Eye (tissue), 1 donor: Measurements from ENCODE around the gene TTLL4.
"Not testable (repeated sequence)": the region's sequence is repeated elsewhere in the genome, so short reads cannot be mapped to it uniquely, and the experiment has no call there.

ENCODE experiments used
- DNase-seq: peaks from one replicate; pipeline ENCODE4 v3.0.0-alpha.2; 2015

The TTLL4 gene

DNA sequence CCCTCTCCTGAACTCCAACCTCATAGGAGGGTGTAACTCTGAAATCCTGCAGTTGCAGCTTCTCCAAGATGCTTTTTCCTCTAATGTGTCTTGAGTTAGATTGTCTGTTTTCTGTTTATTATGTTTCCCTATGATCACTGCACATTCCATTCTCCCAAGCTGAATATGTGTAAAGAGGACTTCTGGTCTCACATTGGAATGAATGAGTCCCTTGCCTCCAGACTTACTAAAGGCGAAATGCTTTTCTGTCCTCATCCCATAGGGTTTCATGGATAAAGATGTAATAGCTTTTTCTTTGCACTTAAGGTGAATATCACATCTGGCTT is 35.8 kb downstream of the TTLL4 start:
- DNase-seq = no peak

DNA sequence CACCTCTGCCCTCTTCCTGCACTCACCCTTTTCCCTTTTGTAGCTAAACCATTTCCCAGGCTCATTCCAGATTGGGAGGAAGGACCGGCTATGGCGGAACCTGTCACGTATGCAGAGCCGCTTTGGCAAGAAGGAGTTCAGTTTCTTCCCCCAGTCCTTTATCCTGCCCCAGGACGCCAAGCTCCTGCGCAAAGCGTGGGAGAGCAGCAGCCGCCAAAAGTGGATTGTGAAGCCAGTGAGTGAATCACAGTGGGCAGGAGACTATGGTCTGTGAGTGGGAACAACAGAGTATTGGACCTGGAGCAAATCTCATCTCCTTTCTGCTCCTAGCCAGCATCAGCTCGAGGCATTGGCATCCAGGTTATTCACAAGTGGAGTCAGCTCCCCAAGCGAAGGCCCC is 36.3 kb downstream of the TTLL4 start:
- DNase-seq = no peak

DNA sequence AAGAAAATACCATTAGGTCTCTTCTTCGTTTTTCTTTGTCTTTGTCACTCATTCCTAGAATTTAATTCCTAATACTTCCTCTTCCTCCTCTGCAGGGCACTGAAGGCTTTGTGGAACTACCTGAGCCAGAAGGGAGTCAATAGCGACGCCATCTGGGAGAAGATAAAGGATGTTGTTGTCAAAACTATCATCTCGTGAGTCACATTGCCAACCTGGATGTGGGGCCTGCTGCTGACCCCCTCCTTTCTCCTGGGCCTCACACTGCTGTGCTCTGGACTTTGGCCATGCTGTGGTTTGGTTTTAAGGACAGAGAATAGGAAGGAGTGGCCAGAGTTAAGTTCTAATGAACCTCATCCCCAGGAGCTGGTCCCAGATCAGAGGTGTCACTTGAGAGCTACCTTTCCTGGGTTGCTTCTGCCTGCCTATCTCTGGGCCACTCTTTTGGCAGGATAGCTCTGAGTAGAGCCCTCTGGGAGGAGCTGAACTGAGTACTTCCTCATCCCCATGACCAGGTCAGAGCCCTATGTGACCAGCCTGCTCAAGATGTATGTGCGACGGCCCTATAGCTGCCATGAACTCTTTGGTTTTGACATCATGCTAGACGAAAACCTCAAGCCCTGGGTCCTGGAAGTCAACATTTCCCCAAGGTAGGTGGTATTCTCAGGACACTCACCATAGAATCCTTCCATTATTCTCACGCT is 38.3 kb downstream of the TTLL4 start:
- DNase-seq = no peak

DNA sequence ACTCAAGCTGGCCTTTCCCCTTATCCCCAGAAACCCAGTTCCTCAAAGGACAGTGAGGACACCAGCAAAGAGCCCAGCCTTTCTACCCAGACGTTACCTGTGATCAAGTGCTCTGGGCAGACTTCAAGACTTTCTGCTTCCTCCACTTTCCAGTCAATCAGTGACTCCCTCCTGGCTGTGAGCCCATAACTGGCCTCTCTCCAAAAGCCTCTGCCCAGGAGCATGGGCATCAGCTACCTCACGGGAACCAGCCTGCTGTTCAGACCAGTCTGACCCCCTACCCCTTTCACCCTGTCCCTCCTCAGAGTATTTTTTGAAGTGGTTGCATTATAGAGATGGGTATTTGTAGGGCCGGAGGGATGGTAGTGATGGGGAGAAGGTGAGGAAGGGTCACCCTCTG is 43.6 kb downstream of the TTLL4 start:
- no peak for DNase-seq

DNA sequence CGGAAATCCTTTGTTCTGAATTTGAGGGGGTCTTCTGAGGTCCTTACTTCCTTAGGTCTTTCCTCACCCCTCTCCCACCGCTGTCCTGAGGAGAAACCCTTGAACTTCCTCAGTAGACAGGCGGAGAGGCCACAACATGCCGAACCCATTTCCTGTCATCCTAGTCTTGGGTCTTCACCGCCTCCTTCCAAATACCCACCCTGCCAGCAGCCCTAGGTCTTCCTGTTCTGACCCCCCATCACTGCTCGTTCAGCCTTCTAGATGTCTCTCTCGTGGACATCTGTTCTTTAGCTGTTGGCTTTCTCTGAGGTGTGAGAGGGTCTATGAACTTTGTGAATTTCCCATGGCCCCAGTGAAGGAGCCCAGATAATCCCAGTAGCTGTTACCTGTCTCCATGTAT is 44.1 kb downstream of the TTLL4 start:
- no peak for DNase-seq

DNA sequence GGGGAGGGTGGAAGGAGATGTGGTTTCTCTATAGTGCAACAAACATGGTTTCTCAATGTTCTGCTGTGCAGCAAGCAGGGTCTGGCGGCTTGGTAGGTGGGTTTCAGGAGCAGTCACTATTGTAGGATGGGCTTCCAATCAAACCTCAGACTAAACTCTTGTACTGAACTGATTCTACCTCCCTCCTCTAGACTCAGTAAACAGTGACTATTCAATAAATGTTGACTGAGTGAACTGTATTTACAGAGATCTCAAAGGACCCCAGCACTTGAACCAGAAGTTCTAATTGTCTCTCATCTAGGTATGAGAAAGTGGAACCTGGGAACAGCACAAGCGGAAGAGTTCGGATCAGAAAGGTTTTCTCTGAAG is 44.5 kb downstream of the TTLL4 start:
- no peak for DNase-seq

DNA sequence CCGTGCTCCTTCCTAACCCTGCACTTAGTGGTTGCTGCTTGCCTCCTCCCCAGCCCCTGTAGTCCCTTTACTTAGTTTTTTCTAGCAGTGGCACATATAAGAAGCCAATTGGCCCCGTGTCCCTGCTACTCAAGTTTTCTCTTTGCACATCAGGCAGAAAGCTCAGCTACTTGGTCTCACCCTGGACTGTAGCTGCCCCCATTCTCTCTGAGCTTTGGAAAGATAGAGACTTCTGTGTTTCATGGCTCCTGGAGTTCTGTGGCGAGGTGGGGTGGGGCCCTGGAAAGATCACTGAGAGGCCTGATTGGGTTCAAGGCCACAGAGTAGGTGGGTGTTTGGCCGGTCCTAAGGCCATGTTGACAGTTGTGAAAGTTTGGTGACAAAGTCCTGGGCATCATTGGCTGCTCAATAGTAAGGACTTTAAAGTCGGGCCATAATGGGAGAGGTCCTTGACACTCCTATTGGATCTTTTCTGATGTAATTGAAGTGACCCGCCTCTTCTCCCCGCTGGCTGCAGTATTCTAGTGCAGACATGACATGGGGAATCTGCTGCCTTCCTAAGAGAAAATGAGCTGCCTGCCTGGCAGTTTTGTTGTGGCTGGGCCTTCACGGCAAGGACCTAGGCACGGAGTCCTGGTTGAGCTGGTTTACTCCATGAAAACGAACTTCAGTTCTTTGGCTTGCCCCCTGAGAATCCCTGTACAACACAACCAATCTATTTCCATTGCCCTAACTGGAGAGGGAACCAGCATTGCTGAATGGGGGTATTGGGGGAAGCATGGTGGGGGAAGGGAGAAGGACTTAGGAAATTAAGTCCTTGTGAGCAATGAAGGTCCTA is 45.2 kb downstream of the TTLL4 start:
- DNase-seq = no peak

DNA sequence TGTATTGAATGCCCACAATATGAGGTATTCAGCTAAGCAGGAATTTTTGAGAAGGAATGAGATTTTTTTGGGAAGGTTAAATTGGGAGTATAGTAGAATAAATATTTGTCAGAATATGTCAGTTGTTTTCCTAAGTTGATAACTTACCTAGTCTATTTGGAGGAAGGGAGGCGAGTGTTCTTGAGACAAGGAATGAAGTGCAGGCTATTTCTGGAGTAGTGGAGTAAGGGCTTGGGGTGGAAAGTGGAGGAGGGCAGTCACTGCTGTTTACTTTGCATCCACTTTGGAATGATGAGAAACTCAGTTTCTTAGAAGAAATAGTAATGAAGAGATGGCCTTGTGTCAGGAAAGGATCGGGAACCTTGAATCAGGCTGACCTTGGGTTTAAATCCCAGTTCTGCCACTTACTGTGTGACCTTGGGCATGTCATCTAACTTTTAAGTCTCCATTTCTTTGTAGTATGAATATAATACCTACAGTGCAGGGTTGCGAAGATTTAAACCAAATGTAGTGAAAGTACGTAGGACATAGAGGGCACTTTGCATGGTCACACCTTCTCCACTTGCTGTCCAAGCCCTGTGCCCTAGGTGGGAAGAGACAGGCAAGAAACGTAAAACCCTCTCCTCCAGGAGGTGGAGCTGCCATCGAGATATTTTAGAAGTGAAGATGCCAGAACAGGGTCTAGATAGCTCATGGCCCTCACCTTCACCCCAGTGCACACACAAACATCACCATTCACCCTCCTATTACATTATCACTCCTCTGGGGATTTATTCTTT is 46.2 kb downstream of the TTLL4 start:
- no peak for DNase-seq

DNA sequence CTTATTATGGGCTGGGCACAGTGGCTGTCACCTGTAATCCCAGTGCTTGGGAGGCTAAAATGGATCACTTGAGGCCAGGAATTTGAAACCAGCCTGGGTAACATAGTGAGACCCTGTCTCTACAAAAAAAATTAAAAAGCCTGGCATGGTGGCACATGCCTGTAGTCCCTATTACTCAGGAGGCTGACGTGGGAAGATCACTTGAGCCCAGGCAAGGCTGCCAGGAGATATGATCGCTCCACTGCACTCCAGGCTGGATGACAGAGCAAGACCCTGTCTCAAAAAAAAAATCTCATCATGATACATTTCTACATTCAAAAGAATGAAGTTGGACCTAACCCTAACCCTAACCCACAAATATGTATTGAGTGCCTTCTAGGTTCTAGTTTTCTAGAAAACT is 51.2 kb downstream of the TTLL4 start:
- DNase-seq = no peak

DNA sequence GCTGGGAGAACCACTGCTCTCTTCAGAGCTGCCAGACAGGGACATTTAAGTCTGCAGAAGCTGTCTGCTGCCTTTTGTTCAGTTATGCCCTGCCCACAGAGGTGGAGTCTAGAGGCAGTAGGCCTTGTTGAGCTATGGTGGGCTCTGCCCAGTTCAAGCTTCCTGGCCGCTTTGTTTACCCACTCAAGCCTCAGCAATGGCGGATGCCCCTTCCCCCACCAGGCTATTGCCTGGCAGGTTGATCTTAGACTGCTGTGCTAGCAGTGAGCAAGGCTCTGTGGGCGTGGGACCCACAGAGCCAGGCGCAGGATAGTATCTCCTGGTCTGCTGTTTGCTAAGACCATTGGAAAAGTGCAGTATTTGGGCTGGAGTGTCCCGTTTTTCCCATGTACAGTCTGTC is 62.1 kb downstream of the TTLL4 start:
- DNase-seq = not testable (repeated sequence)

DNA sequence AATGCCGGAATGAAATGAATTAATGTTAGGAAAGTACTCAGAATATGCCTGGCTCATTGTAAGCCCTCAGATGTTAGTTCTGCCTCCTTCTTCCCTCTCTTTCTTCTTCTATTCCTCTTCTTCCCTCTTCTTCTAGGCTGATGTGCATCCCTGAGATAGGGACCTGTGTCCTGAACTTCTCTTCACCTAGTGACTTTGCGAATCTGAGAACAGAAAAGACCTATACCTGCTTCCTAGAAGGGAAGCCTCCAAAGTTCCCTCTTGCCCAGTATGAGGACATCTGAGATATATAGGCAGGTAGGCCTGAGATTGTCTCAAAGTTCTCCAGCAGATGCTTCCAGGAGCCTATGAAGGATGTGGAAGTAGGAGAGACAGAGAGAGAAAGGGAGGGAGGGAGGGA is 63.2 kb downstream of the TTLL4 start:
- DNase-seq = no peak

DNA sequence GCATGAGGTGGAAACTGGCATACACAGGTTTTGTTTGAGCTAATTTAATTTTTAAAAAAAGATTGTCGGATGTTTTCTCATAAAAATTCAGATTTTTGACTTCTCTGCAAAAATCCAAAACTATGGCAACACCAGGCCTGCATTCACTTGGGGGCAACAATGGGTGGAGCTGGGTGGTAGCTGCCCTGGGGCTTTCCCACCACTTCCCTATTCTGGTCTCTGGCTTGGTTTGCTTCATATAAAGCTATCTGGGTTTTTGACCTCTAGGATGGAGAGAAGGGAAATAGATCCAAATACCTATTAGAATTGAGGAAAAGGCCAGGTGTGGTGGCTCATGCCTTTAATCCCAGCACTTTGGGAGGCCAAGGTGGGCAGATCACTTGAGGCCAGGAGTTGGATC is 65.9 kb downstream of the TTLL4 start:
- DNase-seq = no peak

DNA sequence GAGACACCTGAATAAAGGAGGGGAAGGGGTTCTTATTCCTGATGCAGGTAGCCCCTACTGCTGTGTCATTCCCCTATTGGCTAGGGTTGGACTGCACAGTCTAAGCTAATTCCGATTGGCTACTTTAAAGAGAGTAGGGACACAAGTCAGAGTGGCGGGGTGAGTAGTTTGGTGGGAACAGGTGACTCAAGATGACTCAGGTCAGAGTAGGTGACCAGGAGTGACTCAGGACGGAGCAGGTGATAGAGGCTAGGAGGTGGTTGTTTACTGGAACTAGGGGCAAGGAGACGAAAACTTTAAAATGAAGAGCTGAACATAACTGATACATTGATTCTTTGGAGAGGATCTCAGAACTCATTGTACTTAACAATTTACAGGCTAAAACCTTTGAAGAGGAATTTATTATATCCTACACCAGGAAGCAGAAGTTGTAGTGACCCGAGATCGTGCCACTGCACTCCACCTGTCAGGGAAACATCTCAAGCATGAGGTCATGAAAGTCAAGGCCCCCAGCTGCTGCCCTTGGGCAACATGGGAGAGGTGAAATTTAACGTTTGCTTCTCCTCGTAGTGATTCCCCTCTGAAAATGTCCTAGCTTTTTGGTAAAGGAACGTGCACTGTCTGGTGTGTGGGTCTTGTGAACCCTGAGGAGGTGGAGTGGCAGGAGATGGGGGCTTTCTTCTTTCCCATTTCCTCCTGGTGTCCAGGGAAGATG is 66.8 kb downstream of the TTLL4 start:
- no peak for DNase-seq

DNA sequence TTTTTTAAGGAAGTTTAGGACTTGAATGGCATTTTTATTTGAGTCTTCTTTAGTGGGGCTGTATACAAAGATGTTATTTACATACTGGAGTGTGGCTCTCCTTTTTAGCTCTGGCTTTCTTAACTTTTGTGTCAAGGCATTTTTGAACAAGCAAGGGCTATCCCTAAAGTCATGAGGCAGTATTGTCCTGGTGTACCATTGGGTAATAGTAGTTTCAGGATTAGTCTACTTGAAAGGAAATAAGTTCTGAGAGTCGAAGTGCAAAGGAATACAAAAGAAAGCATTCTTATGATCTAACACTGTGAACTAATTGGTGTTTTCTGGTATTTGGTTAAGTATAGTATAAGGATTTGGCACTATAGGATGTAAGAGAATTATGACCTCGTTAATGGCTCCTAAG is 69.4 kb downstream of the TTLL4 start:
- DNase-seq = no peak

DNA sequence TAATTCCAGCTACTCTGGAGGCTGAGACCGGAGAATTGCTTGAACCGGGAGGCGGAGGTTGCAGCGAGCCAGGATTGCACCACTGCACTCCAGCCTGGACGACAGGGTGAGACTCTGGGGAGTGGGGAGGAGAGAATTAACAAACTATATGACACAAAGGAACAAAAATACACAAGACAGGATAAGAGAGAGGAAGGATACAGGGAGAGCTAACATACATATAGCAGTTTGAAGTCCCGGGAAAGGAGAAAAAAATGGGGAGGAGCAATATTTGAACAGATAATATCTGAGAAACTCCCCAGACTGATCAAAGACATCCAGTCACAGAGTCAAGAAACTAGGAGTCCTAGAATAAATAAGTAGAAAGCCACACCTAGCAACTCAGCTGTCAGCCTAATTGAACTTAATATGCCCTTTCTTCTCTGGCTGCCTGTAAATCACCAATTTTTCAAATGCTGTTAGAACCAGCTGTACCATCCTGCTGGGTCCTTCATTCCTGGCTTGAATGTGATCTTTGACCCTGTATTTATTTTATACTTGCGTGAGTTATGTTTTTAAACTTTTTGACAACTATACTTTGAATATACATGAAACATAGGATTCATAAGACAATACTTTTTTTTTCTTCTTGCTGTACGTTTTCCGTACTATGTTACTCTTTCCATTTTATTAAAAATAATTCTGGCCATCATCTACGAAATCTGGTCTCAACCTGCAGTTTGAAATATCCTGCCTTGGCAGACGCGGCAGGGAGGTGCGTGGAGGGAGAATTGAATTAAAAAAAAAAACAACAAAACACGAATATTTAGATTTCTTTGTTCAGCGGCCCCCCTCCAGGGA is 70.4 kb downstream of the TTLL4 start:
- DNase-seq = peak; percentile 62

DNA sequence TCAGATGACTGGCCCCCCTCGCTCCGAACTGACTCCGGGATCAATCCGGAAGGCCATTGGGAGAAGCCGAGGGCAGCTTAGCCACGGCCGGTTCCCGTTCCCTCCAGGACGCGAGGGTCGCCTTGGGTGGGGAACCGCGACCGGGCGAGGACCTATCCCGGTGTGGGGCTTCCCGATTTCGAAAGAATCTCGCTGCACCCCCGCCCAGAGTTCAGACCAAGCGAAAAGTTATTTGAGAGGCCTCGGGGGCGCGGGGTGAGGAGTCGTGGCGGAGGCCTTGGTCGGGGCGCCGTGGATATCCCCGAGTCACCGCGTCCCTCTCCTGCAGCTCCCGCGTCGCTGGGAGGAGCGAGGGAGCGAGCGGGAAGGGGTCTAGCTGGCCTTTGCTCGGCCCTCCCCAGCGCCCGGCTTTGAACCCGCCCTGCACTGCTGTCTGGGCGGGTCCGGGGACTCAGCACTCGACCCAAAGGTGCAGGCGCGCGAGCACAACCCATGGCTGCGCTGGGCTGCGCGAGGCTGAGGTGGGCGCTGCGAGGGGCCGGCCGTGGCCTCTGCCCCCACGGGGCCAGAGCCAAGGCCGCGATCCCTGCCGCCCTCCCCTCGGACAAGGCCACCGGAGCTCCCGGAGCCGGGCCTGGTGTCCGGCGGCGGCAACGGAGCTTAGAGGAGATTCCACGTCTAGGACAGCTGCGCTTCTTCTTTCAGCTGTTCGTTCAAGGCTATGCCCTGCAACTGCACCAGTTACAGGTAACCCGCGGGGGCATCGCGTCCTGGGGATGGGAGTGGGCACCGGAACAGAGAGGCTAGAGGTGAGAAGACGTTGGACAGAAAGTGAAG is 71.3 kb downstream of the TTLL4 start, which contains the start of gene CYP27A1:
Gene CYP27A1 (plus strand): TSS at position 457 of the 837 bp plus-strand sequence. CDS start 36 bp downstream, at position 493.
- DNase-seq = peak; percentile 72

DNA sequence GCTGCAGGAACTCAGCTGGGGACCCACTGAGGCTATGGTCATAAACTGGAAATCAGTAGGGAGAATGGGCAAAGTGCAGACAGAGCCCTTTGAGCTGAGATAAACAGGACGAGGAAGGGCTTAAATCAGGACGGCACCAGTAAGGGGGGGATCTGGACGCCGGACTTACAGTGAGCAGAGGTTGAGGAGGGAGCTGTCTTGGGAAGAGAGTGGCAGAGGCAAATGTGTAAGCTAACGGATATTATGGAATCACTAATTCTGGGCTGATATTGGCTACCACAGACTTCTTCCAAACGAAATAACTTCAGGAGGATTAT is 71.9 kb downstream of the TTLL4 start:
- no peak for DNase-seq

DNA sequence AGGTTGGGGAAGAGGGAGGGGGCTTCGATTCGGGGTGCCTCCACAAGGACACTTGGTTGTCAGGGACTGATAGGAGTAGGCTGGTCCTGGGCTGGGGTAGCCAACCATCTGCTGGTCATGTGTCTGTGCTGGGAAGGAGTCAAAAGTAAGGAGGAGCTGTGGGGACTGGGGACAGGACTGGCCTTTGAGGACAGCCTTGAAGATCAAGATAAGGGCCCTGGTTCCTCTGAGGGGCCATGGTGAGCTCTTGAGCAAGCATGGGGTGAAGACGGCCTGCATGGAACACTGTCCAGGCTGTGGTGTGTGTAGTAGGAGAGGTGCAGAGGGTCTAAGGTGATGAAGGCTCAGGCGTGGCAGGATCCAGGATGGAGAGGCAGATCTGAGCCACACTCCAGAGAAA is 73.1 kb downstream of the TTLL4 start:
- no peak for DNase-seq

DNA sequence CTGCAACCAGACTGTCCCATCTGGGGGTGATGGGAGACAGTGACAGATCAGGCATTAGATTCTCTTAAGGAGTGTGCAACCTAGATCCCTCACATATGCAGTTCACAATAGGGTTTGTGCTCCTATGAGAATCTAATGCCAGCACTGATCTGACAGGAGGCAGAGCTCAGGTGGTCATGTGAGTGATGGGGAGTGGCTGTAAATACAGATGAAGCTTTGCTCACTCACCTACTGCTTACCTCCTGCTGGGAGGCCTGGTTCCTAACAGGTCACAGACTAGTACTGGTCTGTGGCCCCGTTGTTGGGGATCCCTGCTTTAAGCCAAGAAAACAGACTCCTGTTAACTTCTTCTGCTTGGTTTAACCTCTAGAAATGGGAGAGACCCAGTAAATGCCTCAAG is 74.5 kb downstream of the TTLL4 start:
- DNase-seq = no peak

DNA sequence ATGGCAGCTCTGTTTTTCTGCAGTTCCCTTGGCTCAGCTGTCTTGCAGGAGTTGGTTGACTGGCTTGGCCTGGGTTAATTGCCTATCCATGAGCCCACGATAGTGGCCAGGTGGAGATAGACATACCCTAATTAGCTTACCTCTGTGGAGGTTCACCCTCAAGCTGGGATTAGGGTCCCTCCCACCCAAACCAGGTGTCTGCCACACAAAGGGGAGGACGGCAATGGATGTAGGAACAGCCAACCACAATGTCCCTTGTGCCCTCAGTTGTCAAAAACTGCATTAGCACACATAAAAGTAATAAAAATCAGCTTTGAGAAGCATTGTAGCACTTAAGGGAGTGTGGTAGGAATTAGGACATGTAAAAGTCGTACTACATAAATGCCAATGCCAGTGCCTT is 75.5 kb downstream of the TTLL4 start:
- DNase-seq = no peak

DNA sequence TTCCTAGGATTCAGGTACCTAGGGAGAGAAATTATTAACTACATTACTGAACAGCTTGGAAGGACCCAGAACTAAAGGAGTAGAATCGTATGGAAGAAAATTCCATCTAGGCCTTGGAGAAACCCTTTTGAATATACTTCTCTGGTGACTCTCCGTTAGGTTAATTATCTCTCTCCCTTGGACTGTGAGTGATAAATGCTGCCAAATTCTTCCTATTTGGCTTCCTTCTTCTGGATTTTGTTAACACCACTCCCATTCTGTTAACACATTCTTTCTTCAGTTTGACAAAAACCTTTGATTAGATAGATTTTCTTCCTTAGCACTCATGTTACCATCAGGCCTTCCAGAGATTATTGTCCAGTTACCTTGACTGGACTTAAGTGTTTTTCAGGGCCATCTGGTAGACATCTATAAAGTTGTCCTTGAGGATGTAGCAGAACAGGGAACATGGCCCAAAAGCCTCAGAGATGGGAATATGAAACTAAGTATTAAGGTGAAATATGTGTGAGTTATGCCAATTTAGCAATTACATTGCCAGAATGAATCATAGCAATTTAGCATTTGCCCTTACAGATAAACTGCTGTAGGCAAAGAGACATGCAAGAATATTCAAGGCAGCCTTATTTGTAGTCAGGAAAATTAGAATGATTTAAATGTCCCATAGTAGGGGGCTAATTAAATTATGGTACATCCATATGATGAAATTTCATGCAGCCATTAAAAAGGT is 78.1 kb downstream of the TTLL4 start:
- DNase-seq = no peak
